HepG2 (cell line): Measurements from ENCODE around the gene BPI. TPM values are rescaled to one million over a fixed set of nuclear protein-coding genes. Genes with fewer than 3 reads are reported as not detected.

Source experiments
- ASH2L ChIP-seq: fragments of 300-600, 200-600 bp; sonication (generic); IDR thresholded peaks from 2 replicates; pipeline ENCODE4 v1.7.0; 2017; ENCODE audit warnings: low read depth, mild to moderate bottlenecking, moderate library complexity, mixed read lengths, low read length; ENCODE audit not compliant: insufficient read length
- CAMTA2 ChIP-seq: sonication (generic); formaldehyde crosslinking; IDR thresholded peaks from 2 replicates; pipeline ENCODE4 v1.4.0; 2020; ENCODE audit warnings: mild to moderate bottlenecking, missing genetic modification reagents, borderline replicate concordance
- HINFP ChIP-seq: sonication (generic); formaldehyde crosslinking; IDR thresholded peaks from 2 replicates; pipeline ENCODE4 v1.4.0; 2020; ENCODE audit warnings: low read depth, mild to moderate bottlenecking, missing genetic modification reagents
- KAT2B ChIP-seq: fragments of 150-350 bp; IDR thresholded peaks from 2 replicates; pipeline ENCODE4 v1.6.1; 2014; ENCODE audit warnings: low read depth, low read length, borderline replicate concordance
- SIN3A ChIP-seq: IDR thresholded peaks from 2 replicates; pipeline ENCODE4 v1.6.1; 2011; ENCODE audit warnings: low read depth, mild to moderate bottlenecking, control low read depth, low read length, borderline replicate concordance
- ZFX ChIP-seq: sonication (generic); formaldehyde crosslinking; IDR thresholded peaks from 2 replicates; pipeline ENCODE4 v1.4.0; 2020; ENCODE audit warnings: mild to moderate bottlenecking, low read depth, missing genetic modification reagents, moderate library complexity
- ZFY ChIP-seq: sonication (generic); formaldehyde crosslinking; IDR thresholded peaks from 2 replicates; pipeline ENCODE4 v1.4.0; 2020; ENCODE audit warnings: missing genetic modification reagents
- ZHX2 ChIP-seq, 2 experiments: sonication (generic) in 1 of 2; formaldehyde crosslinking in 1 of 2; IDR thresholded peaks; 2 replicates each; pipeline versions ENCODE4 v1.6.1 to v1.9.0; 2014 to 2022; ENCODE audit warnings: antibody characterized with exemption in 1 of 2, borderline replicate concordance in 1 of 2, inconsistent platforms in 1 of 2, low read depth in 1 of 2, missing genetic modification reagents in 1 of 2
- ZNF12 ChIP-seq: sonication (generic); formaldehyde crosslinking; IDR thresholded peaks from 2 replicates; pipeline ENCODE4 v1.5.0; 2020; ENCODE audit warnings: missing genetic modification reagents
- ZNF329 ChIP-seq: sonication (generic); formaldehyde crosslinking; IDR thresholded peaks from 2 replicates; pipeline ENCODE4 v1.9.0; 2021; ENCODE audit warnings: low read depth, mild to moderate bottlenecking, missing genetic modification reagents
- ZNF652 ChIP-seq: IDR thresholded peaks from 2 replicates; pipeline ENCODE4 v1.6.1; 2016; ENCODE audit warnings: low read depth, borderline replicate concordance
- ZNF850 ChIP-seq: sonication (generic); formaldehyde crosslinking; conservative IDR thresholded peaks from 2 replicates; pipeline ENCODE4 v1.9.0; 2021; ENCODE audit warnings: mild to moderate bottlenecking, missing genetic modification reagents
- ZZZ3 ChIP-seq: sonication (generic); formaldehyde crosslinking; IDR thresholded peaks from 2 replicates; pipeline ENCODE4 v1.4.0; 2020; ENCODE audit warnings: missing genetic modification reagents, mild to moderate bottlenecking, borderline replicate concordance
- polyA plus RNA-seq, 8 experiments: library from polyadenylated mRNA; depleted of rRNA in 3 of 8; stranded (reverse) in 7 of 8; unstranded in 1 of 8; fragments of >200 nt; fragmentation: Illumina TruSeq in 4 of 8; extraction: Trizol in 4 of 8; gene quantifications; 2 replicates each; pipeline versions ENCODE4 v1.2.1 to v1.2.3, GENCODE V29; 2011 to 2016; ENCODE audit warnings: low read depth in 4 of 8, missing spikeins in 1 of 8, mixed read lengths in 1 of 8; ENCODE audit not compliant: insufficient read depth in 1 of 8
- total RNA-seq, 5 experiments: library from RNA; depleted of rRNA; stranded (reverse); fragments of >200 nt; fragmentation: Illumina TruSeq; extraction: Trizol; gene quantifications; 2 replicates each; pipeline ENCODE4 v1.2.3, GENCODE V29; 2016; ENCODE audit warnings: low read depth in 1 of 5
- TF ChIP-seq, protein P1 (sequence below): sonication (generic); formaldehyde crosslinking; IDR thresholded peaks from 2 replicates; pipeline ENCODE4 v1.5.1; 2020; ENCODE audit warnings: mild to moderate bottlenecking, missing genetic modification reagents, borderline replicate concordance

BPI gene
- total and polyA plus RNA-seq, 2 of the 13 experiments (the other 11 are each of a cell fraction or from before 2014, with no cell fraction given) = not detected

- TF ChIP-seq ZHX2 (IDR thresholded peaks at IDR 0.05; ENCODE audit: low read depth) (no peak), ZHX2 (CRISPR knock-in tag; IDR thresholded peaks at IDR 0.05; ENCODE audit: borderline replicate concordance) (no peak), ZFY (CRISPR knock-in tag) (peak; percentile 36; the same call in 1 of the 2 replicates), HINFP (peak; percentile 65; the same call in 1 of the 2 replicates), ZFX (CRISPR knock-in tag) (peak; percentile 40; the same call in 1 of the 2 replicates), ASH2L (no peak), SIN3A (no peak), CAMTA2 (CRISPR knock-in tag) (no peak), ZZZ3 (CRISPR knock-in tag) (0 out of 2 replicates have a peak, but pooled peaks have one; percentile 45), ZNF329 (no peak), ZNF652 (CRISPR knock-in tag) (peak; percentile 68; the same call in 1 of the 2 replicates), KAT2B (no peak), ZNF850 (CRISPR knock-in tag) (no peak), ZNF12 (no peak)
- TF ChIP-seq, protein P1, sequence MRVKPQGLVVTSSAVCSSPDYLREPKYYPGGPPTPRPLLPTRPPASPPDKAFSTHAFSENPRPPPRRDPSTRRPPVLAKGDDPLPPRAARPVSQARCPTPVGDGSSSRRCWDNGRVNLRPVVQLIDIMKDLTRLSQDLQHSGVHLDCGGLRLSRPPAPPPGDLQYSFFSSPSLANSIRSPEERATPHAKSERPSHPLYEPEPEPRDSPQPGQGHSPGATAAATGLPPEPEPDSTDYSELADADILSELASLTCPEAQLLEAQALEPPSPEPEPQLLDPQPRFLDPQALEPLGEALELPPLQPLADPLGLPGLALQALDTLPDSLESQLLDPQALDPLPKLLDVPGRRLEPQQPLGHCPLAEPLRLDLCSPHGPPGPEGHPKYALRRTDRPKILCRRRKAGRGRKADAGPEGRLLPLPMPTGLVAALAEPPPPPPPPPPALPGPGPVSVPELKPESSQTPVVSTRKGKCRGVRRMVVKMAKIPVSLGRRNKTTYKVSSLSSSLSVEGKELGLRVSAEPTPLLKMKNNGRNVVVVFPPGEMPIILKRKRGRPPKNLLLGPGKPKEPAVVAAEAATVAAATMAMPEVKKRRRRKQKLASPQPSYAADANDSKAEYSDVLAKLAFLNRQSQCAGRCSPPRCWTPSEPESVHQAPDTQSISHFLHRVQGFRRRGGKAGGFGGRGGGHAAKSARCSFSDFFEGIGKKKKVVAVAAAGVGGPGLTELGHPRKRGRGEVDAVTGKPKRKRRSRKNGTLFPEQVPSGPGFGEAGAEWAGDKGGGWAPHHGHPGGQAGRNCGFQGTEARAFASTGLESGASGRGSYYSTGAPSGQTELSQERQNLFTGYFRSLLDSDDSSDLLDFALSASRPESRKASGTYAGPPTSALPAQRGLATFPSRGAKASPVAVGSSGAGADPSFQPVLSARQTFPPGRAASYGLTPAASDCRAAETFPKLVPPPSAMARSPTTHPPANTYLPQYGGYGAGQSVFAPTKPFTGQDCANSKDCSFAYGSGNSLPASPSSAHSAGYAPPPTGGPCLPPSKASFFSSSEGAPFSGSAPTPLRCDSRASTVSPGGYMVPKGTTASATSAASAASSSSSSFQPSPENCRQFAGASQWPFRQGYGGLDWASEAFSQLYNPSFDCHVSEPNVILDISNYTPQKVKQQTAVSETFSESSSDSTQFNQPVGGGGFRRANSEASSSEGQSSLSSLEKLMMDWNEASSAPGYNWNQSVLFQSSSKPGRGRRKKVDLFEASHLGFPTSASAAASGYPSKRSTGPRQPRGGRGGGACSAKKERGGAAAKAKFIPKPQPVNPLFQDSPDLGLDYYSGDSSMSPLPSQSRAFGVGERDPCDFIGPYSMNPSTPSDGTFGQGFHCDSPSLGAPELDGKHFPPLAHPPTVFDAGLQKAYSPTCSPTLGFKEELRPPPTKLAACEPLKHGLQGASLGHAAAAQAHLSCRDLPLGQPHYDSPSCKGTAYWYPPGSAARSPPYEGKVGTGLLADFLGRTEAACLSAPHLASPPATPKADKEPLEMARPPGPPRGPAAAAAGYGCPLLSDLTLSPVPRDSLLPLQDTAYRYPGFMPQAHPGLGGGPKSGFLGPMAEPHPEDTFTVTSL (CRISPR knock-in tag) = no peak
Measured at GRCh38 chr20:38355161-38356012, 51.4 kb downstream of the BPI start (continued).
